B cell (primary cell): ENCODE data around the gene GTF3C4. TPM values are rescaled to one million over a fixed set of nuclear protein-coding genes. Genes with fewer than 3 reads are reported as not detected.

Experiments used
- ATAC-seq: fragments of 200-7000 bp; cut with Tn5 transposase; one replicate; pipeline ENCODE4 v1.10.0; 2021; ENCODE audit warnings: low read depth, mild to moderate bottlenecking, moderate number of reproducible peaks, moderate library complexity
- CTCF ChIA-PET: fragments of 350-600 bp; sonication (Branson Sonifier 250); formaldehyde crosslinking; loops from one replicate; lab custom pipeline; 2021; ENCODE audit warnings: antibody characterized with exemption, inconsistent platforms; lab: Charles Lee
- POLR2A ChIA-PET: fragments of 350-600 bp; sonication (Branson Sonifier 250); formaldehyde crosslinking; loops from one replicate; lab custom pipeline; 2021; ENCODE audit warnings: antibody characterized with exemption; lab: Charles Lee
- DNase-seq: peaks from one replicate; pipeline ENCODE4 v3.0.0; 2013
- H2AFZ ChIP-seq: 2 replicates; pipeline ENCODE4 v1.6.1; 2012; ENCODE audit warnings: mild to moderate bottlenecking, low read depth, low read length; ENCODE audit not compliant: insufficient read depth, poor library complexity, severe bottlenecking
- H3K27ac ChIP-seq, 2 donors: 1 replicate in 1 of 2; 2 replicates in 1 of 2; pipeline ENCODE4 v1.5.1; 2012 to 2013; ENCODE audit warnings: low read length in 2 of 2, mild to moderate bottlenecking in 2 of 2, moderate library complexity in 1 of 2
- H3K27me3 ChIP-seq, 4 experiments: fragments of 200-600 bp in 1 of 4; sonication (generic) in 1 of 4; replicated peaks in 1 of 4; 1 replicate in 2 of 4; 2 replicates in 2 of 4; pipeline versions ENCODE4 v1.6.1 to v1.7.0; 2013 to 2016; ENCODE audit warnings: low read length in 3 of 4, mild to moderate bottlenecking in 2 of 4, mixed read lengths in 1 of 4, moderate library complexity in 1 of 4; ENCODE audit not compliant: insufficient read depth in 4 of 4, control insufficient read depth in 3 of 4; ENCODE audit errors: control extremely low read depth in 1 of 4
- H3K36me3 ChIP-seq, 2 experiments: replicated peaks in 1 of 2; 1 replicate in 1 of 2; 2 replicates in 1 of 2; pipeline versions ENCODE4 v1.6.1 to v1.7.1; 2013; ENCODE audit warnings: low read length in 1 of 2; ENCODE audit not compliant: insufficient read depth in 2 of 2, control insufficient read depth in 1 of 2; ENCODE audit errors: control extremely low read depth in 1 of 2, extremely low read depth in 1 of 2
- H3K4me1 ChIP-seq, 2 donors: fragments of 200-600 bp in 1 of 2; sonication (generic) in 1 of 2; 1 replicate in 1 of 2; 2 replicates in 1 of 2; pipeline versions ENCODE4 v1.5.1 to v1.6.1; 2013 to 2017; ENCODE audit warnings: low read length in 2 of 2; ENCODE audit not compliant: control insufficient read depth in 2 of 2, insufficient read depth in 2 of 2
- H3K4me2 ChIP-seq: replicated peaks from 2 replicates; pipeline ENCODE3; 2012; ENCODE audit warnings: mild to moderate bottlenecking, low read depth, low read length; ENCODE audit not compliant: poor library complexity, severe bottlenecking
- H3K4me3 ChIP-seq, 5 experiments: fragments of 200-600 bp in 1 of 5; sonication (generic) in 1 of 5; 1 replicate in 3 of 5; 2 replicates in 2 of 5; pipeline versions ENCODE4 v1.5.1 to v1.7.0; 2011 to 2016; ENCODE audit warnings: low read length in 4 of 5, mild to moderate bottlenecking in 4 of 5, low read depth in 2 of 5, control low read depth in 1 of 5, moderate library complexity in 1 of 5; ENCODE audit not compliant: insufficient read depth in 1 of 5; ENCODE audit errors: control extremely low read depth in 1 of 5, extremely low read depth in 1 of 5
- H3K79me2 ChIP-seq: fragments of 200-600 bp; sonication (generic); one replicate; pipeline ENCODE4 v1.6.0; 2016; ENCODE audit warnings: low read length; ENCODE audit not compliant: control insufficient read depth, insufficient read depth
- H3K9ac ChIP-seq: fragments of 200-600 bp; sonication (generic); 2 replicates; pipeline ENCODE4 v1.6.1; 2017; ENCODE audit warnings: mild to moderate bottlenecking, low read length, moderate library complexity
- H3K9me3 ChIP-seq, 3 donors: one replicate each; pipeline versions ENCODE4 v1.6.1 to v1.7.1; 2013; ENCODE audit warnings: low read length in 2 of 3; ENCODE audit not compliant: control insufficient read depth in 2 of 3, insufficient read depth in 1 of 3; ENCODE audit errors: control extremely low read depth in 1 of 3
- H4K20me1 ChIP-seq: 2 replicates; pipeline ENCODE4 v1.6.0; 2012; ENCODE audit warnings: mild to moderate bottlenecking, low read length; ENCODE audit not compliant: insufficient read depth, control insufficient read depth, poor library complexity, severe bottlenecking
- H3K27ac Mint-ChIP-seq: one replicate; pipeline ENCODE4 v1.8.0; 2021; ENCODE audit warnings: mixed read lengths
- H3K27me3 Mint-ChIP-seq: one replicate; pipeline ENCODE4 v1.8.0; 2021; ENCODE audit warnings: mixed read lengths
- H3K4me1 Mint-ChIP-seq: one replicate; pipeline ENCODE4 v1.8.0; 2021; ENCODE audit warnings: mixed read lengths
- H3K4me3 Mint-ChIP-seq: one replicate; pipeline ENCODE4 v1.8.0; 2021; ENCODE audit warnings: mixed read lengths
- H3K9me3 Mint-ChIP-seq: one replicate; pipeline ENCODE4 v1.8.0; 2022; ENCODE audit warnings: mixed read lengths; ENCODE audit not compliant: insufficient read depth
- EZH2 ChIP-seq: IDR thresholded peaks from 2 replicates; pipeline ENCODE4 v1.6.1; 2012; ENCODE audit warnings: borderline replicate concordance, low read depth, mild to moderate bottlenecking, moderate library complexity, low read length; ENCODE audit not compliant: insufficient read depth, poor library complexity, severe bottlenecking
- WGBS: methylation state at CpG from one replicate; pipeline ENCODE4 v1.1.5; 2013; ENCODE audit warnings: missing lambda C conversion rate; ENCODE audit not compliant: insufficient coverage; 5-methylcytosine and 5-hydroxymethylcytosine counted together
- intact Hi-C: fragments of 100-400 bp; cut with micrococcal nuclease; formaldehyde crosslinking; loops from one replicate; pipeline ENCODE4 v1.10.0; 2022
- polyA plus RNA-seq: library from polyadenylated mRNA; depleted of rRNA; stranded (reverse); fragments of >200 nt; gene quantifications from 2 replicates; pipeline ENCODE4 v1.2.3, GENCODE V29; 2012
- total RNA-seq, 2 donors: library from RNA; stranded (reverse); fragments of 120-200 nt in 1 of 2; gene quantifications; 1 replicate in 1 of 2; 2 replicates in 1 of 2; pipeline versions ENCODE4 v1.2.3 to v1.2.4, GENCODE V29; 2013 to 2022
- TF ChIP-seq, protein P1 (sequence below): fragments of 200-600 bp; IDR thresholded peaks from one replicate; pipeline ENCODE4 v1.8.0; 2022; ENCODE audit warnings: antibody characterized with exemption, mild to moderate bottlenecking

GTF3C4 gene
- total and polyA plus RNA-seq, 2 donors (not counting 1 experiment from before 2014, with no cell fraction given): 1.5 to 17.0 TPM

DNA sequence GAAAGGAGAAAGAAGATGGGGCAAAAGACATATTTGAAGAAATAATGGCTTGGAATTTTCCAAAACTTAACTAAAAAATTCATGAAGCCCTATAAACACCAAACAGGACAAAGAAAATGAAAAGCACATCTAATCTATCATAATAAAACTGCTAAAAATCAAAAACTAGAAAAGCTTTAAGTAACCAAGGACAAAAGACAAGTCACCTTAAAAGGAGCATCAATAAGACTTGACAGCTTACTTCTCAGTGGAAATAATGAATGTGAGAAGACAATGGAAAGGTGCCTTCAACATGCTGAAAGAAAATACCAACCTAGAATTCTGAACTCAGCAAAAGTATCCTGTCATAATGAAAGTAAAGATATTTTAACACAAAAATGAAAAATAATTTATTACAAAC is 27.0 kb downstream of the GTF3C4 start:
- Histone ChIP-seq H4K20me1 (no peaks in the 10 kb centered on the region), H2AFZ (no peak overlapping the region), H3K36me3 (no peaks in the 10 kb centered on the region), H3K27ac (no peak overlapping the region), H3K4me1 (no peaks in the 10 kb centered on the region), H3K79me2 (no peaks in the 10 kb centered on the region), H3K27me3 (peaks cover 0 to 3% (median 0%) of the 10 kb centered on the region in 4 experiments), H3K9me3 (peaks cover 1 to 23% (median 9%) of the 10 kb centered on the region in 3 donors), H3K4me2 (no peak overlapping the region), H3K9ac (no peak overlapping the region), H3K4me3 (no peak overlapping the region)
- Mint-ChIP-seq H3K4me1 (no peaks in the 10 kb centered on the region), H3K9me3 (peaks cover 16% of the 10 kb centered on the region), H3K27me3 (peaks cover 4% of the 10 kb centered on the region), H3K4me3 (no peak overlapping the region), H3K27ac (no peak overlapping the region)
- CTCF ChIA-PET: no interaction called here
- no peak for TF ChIP-seq EZH2
- TF ChIP-seq, protein P1, sequence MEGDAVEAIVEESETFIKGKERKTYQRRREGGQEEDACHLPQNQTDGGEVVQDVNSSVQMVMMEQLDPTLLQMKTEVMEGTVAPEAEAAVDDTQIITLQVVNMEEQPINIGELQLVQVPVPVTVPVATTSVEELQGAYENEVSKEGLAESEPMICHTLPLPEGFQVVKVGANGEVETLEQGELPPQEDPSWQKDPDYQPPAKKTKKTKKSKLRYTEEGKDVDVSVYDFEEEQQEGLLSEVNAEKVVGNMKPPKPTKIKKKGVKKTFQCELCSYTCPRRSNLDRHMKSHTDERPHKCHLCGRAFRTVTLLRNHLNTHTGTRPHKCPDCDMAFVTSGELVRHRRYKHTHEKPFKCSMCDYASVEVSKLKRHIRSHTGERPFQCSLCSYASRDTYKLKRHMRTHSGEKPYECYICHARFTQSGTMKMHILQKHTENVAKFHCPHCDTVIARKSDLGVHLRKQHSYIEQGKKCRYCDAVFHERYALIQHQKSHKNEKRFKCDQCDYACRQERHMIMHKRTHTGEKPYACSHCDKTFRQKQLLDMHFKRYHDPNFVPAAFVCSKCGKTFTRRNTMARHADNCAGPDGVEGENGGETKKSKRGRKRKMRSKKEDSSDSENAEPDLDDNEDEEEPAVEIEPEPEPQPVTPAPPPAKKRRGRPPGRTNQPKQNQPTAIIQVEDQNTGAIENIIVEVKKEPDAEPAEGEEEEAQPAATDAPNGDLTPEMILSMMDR: no peak
- intact Hi-C loops: no loop called here
- no peak for DNase-seq
- no peak for ATAC-seq
- POLR2A ChIA-PET: no interaction called here

DNA sequence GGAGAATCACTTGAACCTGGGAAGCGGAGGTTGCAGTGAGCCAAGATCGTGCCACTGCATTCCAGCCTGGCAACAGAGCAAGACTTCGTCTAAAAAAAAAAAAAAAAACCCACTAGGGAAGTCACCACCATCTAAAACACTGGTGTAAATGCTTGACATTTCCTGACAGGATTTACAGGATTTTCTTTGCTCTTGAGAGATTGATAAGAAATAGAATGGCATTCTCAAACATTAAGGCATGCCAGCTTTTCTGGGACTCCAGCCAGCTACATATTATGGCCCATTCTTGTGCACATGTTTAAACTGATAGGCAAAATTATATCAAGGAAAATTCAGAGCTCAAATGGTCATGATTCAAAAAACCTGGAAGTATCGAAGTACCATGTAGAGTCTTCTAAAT is 28.7 kb downstream of the GTF3C4 start:
- no peak overlapping the region for H3K27ac ChIP-seq
- intact Hi-C loops: no loop called here
- H3K27me3 Mint-ChIP-seq: peaks cover 14% of the 10 kb centered on the region
- H3K9me3 Mint-ChIP-seq: peaks cover 16% of the 10 kb centered on the region
- no peaks in the 10 kb centered on the region for H3K4me1 ChIP-seq
- H3K27ac Mint-ChIP-seq: no peak overlapping the region
- H3K27me3 ChIP-seq: peaks cover 0 to 3% (median 0%) of the 10 kb centered on the region in 4 experiments
- DNase-seq: no peak
- H3K4me3 ChIP-seq: no peak overlapping the region
- H3K4me3 Mint-ChIP-seq: no peak overlapping the region
- H3K4me1 Mint-ChIP-seq: no peaks in the 10 kb centered on the region
- H3K9ac ChIP-seq: no peak overlapping the region
- no peaks in the 10 kb centered on the region for H4K20me1 ChIP-seq
- H3K79me2 ChIP-seq: no peaks in the 10 kb centered on the region
- H3K9me3 ChIP-seq: peaks cover 1 to 23% (median 9%) of the 10 kb centered on the region in 3 donors
- ATAC-seq: no peak
- 20% methylated on average over 1 of the region's 4 CpGs for WGBS
- no peak for TF ChIP-seq EZH2
- CTCF ChIA-PET: no interaction called here
- no peak overlapping the region for H3K4me2 ChIP-seq
- H2AFZ ChIP-seq: no peak overlapping the region
- POLR2A ChIA-PET: no interaction called here
- H3K36me3 ChIP-seq: no peaks in the 10 kb centered on the region
